Body of pancreas (tissue), 4 donors: ENCODE data around the gene GUCY2F. TPM values are rescaled to one million over a fixed set of nuclear protein-coding genes. Genes with fewer than 3 reads are reported as not detected.
A peak's percentile ranks its signal among the peaks of the same experiment; 100 is the strongest.

Experiments
- ATAC-seq: fragments of 150-250 bp; one replicate; pipeline ENCODE4 v1.9.1; 2016
- DNase-seq, 4 donors: peaks; one replicate each; pipeline ENCODE4 v3.0.0-alpha.2; 2019
- H3K27ac ChIP-seq, 4 donors: fragments of 200-600 bp; sonication (generic); 1 replicate in 3 of 4; 2 replicates in 1 of 4; pipeline versions ENCODE4 v1.5.1 to v1.6.1; 2016 to 2019; ENCODE audit warnings: mild to moderate bottlenecking in 1 of 4, mixed read lengths in 1 of 4, moderate library complexity in 1 of 4
- H3K27me3 ChIP-seq, 2 donors: fragments of 200-600 bp; sonication (generic); one replicate each; pipeline ENCODE4 v1.6.0; 2016; ENCODE audit warnings: mild to moderate bottlenecking in 1 of 2
- H3K36me3 ChIP-seq, 2 donors: fragments of 200-600 bp; sonication (generic); replicated peaks in 1 of 2; 2 replicates each; pipeline ENCODE4 v1.5.1; 2016; ENCODE audit warnings: low read depth in 2 of 2; ENCODE audit not compliant: insufficient read depth in 1 of 2
- H3K4me1 ChIP-seq: fragments of 200-600 bp; sonication (generic); one replicate; pipeline ENCODE4 v1.6.0; 2016
- H3K4me3 ChIP-seq, 2 donors: fragments of 200-600 bp; sonication (generic); 1 replicate in 1 of 2; 2 replicates in 1 of 2; pipeline ENCODE4 v1.5.1; 2016 to 2019
- H3K9me3 ChIP-seq, 3 donors: fragments of 200-600 bp; sonication (generic); 1 replicate in 2 of 3; 2 replicates in 1 of 3; pipeline ENCODE4 v1.5.1; 2016
- POLR2A ChIP-seq, 3 donors: fragments of 450-650 bp; IDR thresholded peaks; one replicate each; pipeline ENCODE4 v1.6.1; 2016; ENCODE audit warnings: antibody characterized with exemption in 3 of 3, mild to moderate bottlenecking in 2 of 3
- WGBS, 2 donors: methylation state at CpG; one replicate each; pipeline ENCODE4 v1.1.5; 2017; 5-methylcytosine and 5-hydroxymethylcytosine counted together
- intact Hi-C: fragments of 100-400 bp; cut with DNase I; formaldehyde crosslinking; loops from one replicate; pipeline ENCODE4 v1.15.1; 2023
- total RNA-seq, 2 donors: library from RNA; depleted of rRNA; stranded (reverse); fragments of >200 nt; gene quantifications; one replicate each; pipeline ENCODE4 v1.1.0, GENCODE V29; 2016
- TF ChIP-seq, protein P1 (sequence below), 7 experiments: fragments of 450-650 bp in 4 of 7; fragments of 200-600 bp in 3 of 7; sonication (generic) in 3 of 7; IDR thresholded peaks; one replicate each; pipeline ENCODE4 v1.5.1; 2016 to 2019; ENCODE audit warnings: antibody characterized with exemption in 7 of 7

The GUCY2F gene
- total RNA-seq, 2 donors from 2014 or later = not detected

DNA sequence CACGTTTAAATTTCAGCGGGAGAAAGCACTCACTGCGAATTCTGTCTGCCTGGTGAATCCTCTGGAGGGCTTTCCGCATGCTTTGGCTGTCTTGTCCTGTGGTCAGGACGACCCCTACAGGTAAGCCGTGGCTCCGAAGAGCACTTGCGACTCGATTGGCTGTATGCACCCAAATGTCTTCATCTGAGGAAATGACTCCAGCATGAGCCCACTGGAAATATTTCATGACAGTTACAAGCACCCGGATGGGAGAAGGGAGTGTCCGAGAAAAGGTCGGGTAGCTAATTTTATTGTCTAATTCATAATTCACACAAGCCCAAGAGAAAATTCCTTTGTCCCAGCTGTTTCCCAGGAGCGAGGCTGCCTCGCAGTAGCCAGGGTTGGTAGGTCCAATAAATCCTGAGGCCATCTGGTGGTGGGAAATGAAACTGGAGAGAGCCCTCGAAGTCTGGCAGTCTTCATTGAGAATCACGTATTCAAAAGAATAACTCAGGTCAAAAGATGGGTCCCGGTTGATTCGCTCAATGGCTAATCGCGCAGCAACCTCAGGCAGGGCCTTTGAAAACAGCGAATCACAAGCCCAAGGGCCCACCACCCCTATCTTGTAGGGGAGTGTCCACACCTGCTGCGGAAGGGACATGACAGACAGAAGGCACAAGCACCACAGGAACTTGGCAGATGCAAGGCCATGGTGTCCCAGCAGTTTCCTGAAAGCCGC lies 6.6 kb downstream of the GUCY2F start:
- peak; percentile 35 to 67 (median 54) for DNase-seq
- Histone ChIP-seq H3K27ac (no peak overlapping the region), H3K4me3 (no peak overlapping the region), H3K9me3 (no peaks in the 10 kb centered on the region), H3K27me3 (no peaks in the 10 kb centered on the region), H3K4me1 (peaks cover 10% of the 10 kb centered on the region), H3K36me3 (no peaks in the 10 kb centered on the region)
- no peak for TF ChIP-seq POLR2A (IDR thresholded peaks at IDR 0.05)
- TF ChIP-seq, protein P1, sequence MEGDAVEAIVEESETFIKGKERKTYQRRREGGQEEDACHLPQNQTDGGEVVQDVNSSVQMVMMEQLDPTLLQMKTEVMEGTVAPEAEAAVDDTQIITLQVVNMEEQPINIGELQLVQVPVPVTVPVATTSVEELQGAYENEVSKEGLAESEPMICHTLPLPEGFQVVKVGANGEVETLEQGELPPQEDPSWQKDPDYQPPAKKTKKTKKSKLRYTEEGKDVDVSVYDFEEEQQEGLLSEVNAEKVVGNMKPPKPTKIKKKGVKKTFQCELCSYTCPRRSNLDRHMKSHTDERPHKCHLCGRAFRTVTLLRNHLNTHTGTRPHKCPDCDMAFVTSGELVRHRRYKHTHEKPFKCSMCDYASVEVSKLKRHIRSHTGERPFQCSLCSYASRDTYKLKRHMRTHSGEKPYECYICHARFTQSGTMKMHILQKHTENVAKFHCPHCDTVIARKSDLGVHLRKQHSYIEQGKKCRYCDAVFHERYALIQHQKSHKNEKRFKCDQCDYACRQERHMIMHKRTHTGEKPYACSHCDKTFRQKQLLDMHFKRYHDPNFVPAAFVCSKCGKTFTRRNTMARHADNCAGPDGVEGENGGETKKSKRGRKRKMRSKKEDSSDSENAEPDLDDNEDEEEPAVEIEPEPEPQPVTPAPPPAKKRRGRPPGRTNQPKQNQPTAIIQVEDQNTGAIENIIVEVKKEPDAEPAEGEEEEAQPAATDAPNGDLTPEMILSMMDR (IDR thresholded peaks at IDR 0.05) = peak; percentile 22 to 55 (median 51)
- intact Hi-C loops = no loop called here
- ATAC-seq = peak; percentile 81
- WGBS, 2 donors = 0 to 3% methylated on average over 5 to 23 of the region's 23 CpGs

DNA sequence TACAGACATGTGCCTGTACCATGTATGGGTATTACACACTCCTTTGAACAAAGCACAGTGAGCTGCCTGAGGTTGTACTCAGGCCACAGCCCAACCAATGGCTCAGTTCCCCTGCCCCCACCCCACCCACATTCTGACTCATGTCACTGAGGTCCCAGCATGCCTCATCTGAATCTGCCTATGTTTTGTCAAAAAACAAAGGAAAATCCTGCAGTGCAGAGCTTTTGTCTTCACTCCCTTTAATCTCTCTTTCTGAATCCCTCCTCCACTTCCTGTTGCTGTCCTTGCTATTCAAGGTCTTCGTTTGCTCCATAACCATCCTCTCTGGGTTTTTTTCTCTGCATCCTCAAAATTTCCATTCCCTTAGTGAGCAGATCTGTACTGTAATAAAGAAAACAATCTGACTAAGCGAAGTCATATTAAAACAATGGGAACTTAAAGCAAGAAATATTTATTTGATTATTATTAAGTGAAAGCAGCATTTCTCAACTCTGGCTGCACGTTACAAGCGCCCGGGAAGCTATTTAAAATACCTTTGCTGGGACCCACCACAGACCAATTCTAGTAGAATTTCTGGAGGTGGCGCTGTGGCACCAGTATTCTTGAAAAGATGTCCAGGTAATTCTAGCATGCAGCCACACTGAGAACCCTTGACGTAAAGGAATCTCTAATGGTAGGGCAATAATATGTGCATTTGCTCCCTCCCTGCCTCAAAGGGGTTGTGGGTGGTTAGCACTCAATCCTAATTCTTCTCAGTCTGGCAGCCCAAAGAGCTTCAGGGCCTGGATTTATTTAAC lies 8.7 kb downstream of the GUCY2F start:
- Histone ChIP-seq H3K4me3 (no peak overlapping the region), H3K27ac (no peak overlapping the region), H3K9me3 (no peaks in the 10 kb centered on the region), H3K4me1 (peaks cover 10% of the 10 kb centered on the region), H3K36me3 (no peaks in the 10 kb centered on the region), H3K27me3 (no peaks in the 10 kb centered on the region)
- intact Hi-C loops = no loop called here
- TF ChIP-seq, protein P1 (IDR thresholded peaks at IDR 0.05) = no peak
- TF ChIP-seq POLR2A (IDR thresholded peaks at IDR 0.05) = no peak
- no peak for ATAC-seq
- WGBS, 2 donors = 44 to 46% methylated on average over 7 of the region's 7 CpGs
- peak in 1 of 4 donors; percentile 9 for DNase-seq

DNA sequence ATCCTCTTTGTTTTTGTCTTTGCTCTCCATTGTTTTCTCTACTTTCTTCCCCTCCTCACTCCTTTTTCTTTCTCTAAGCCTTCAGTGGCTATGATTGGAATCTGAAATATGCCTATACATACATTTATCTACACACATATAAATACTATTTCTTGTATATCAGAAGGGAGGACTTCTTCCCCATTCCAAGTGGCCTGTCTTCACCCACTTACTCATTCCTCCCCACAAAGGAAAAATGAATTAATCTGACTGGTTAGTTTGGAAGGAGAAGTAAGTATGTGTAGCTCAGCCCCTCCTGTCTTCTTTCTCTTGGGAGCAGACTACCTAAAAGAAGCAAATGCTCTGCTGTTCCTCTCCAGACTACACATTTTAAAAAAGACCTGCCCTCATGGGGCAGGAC lies 17.7 kb downstream of the GUCY2F start:
- ATAC-seq = no peak
- no peaks in the 10 kb centered on the region for H3K27me3 ChIP-seq
- H3K4me1 ChIP-seq = no peaks in the 10 kb centered on the region
- no peak for DNase-seq
- no peaks in the 10 kb centered on the region for H3K9me3 ChIP-seq
- H3K27ac ChIP-seq = no peak overlapping the region
- intact Hi-C loops = no loop called here
- TF ChIP-seq POLR2A (IDR thresholded peaks at IDR 0.05) = no peak
- TF ChIP-seq, protein P1 (IDR thresholded peaks at IDR 0.05) = no peak
- no peak overlapping the region for H3K4me3 ChIP-seq
- H3K36me3 ChIP-seq = no peaks in the 10 kb centered on the region

DNA sequence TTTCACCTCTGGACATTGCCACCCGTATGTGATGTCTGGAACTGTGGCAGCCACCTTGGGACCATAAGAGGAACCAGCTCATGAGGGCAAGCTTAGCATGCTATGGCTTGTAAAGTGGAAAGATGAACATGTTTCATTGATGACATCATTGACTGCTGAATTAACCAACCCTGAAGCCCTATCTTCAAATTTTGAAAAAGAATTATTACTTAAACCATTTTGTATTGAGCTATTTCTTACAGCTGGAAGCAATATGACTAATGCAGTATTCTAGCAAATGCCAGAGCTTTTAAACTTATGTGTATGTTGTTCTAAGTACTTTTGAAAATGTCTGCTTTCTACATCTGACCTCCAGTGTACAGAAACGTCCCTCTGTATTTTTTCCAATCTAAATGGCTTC lies 18.1 kb downstream of the GUCY2F start:
- 38 to 48% methylated on average over 2 of the region's 2 CpGs for WGBS, 2 donors
- ATAC-seq (no peak), DNase-seq (no peak)
- Histone ChIP-seq H3K27me3 (no peaks in the 10 kb centered on the region), H3K9me3 (no peaks in the 10 kb centered on the region), H3K4me1 (no peaks in the 10 kb centered on the region), H3K27ac (no peak overlapping the region), H3K4me3 (no peak overlapping the region), H3K36me3 (no peaks in the 10 kb centered on the region)
- intact Hi-C loops = no loop called here
- TF ChIP-seq POLR2A (IDR thresholded peaks at IDR 0.05) = no peak
- TF ChIP-seq, protein P1 (IDR thresholded peaks at IDR 0.05) = no peak
